COLO829 (cell line): Measurements from ENCODE around the gene ENOPH1.
"Not testable (repeated sequence)": the region's sequence is repeated elsewhere in the genome, so short reads cannot be mapped to it uniquely, and the experiment has no call there.

Experiments used
- DNase-seq: peaks from one replicate; pipeline ENCODE4 v3.0.0; 2012; ENCODE audit warnings: low spot score

The ENOPH1 gene

GRCh38 chr4:82473080-82473479 is 42.7 kb downstream of the ENOPH1 start:
- not testable (repeated sequence) for DNase-seq

GRCh38 chr4:82473621-82474164 is 43.3 kb downstream of the ENOPH1 start:
- DNase-seq, result no peak

- DNase-seq, result not testable (repeated sequence)
Observed at GRCh38 chr4:82475931-82476330, 45.5 kb downstream of the ENOPH1 start.

- not testable (repeated sequence) for DNase-seq
Observed at GRCh38 chr4:82477469-82477868, 47.1 kb downstream of the ENOPH1 start.

GRCh38 chr4:82479562-82479961 is 49.2 kb downstream of the ENOPH1 start:
- no peak for DNase-seq

GRCh38 chr4:82480771-82481505 is 50.5 kb downstream of the ENOPH1 start:
- no peak for DNase-seq

- DNase-seq, result no peak
Observed at GRCh38 chr4:82481506-82481840, 51.1 kb downstream of the ENOPH1 start.

- DNase-seq, result no peak
Observed at GRCh38 chr4:82482387-82482786, 52.0 kb downstream of the ENOPH1 start.

GRCh38 chr4:82484996-82485783 is 54.8 kb downstream of the ENOPH1 start:
- no peak for DNase-seq

- no peak for DNase-seq
Observed at GRCh38 chr4:82489076-82489475, 58.7 kb downstream of the ENOPH1 start.

- DNase-seq, result no peak
Observed at GRCh38 chr4:82489987-82490386, 59.6 kb downstream of the ENOPH1 start.

- no peak for DNase-seq
Observed at GRCh38 chr4:82491251-82491960, 61.0 kb downstream of the ENOPH1 start.

- DNase-seq, result peak; percentile 81
Observed at GRCh38 chr4:82493721-82494425, 63.5 kb downstream of the ENOPH1 start.

GRCh38 chr4:82495666-82496065 is 65.3 kb downstream of the ENOPH1 start:
- DNase-seq, result no peak

- DNase-seq, result no peak
Observed at GRCh38 chr4:82496349-82496748, 66.0 kb downstream of the ENOPH1 start.

GRCh38 chr4:82499738-82500434 is 69.5 kb downstream of the ENOPH1 start:
- DNase-seq, result no peak

- no peak for DNase-seq
Observed at GRCh38 chr4:82500435-82501153, 70.2 kb downstream of the ENOPH1 start.

GRCh38 chr4:82501154-82501442 is 70.7 kb downstream of the ENOPH1 start:
- DNase-seq, result no peak

GRCh38 chr4:82508011-82508410 is 77.6 kb downstream of the ENOPH1 start:
- DNase-seq, result no peak

GRCh38 chr4:82508806-82509428 is 78.5 kb downstream of the ENOPH1 start:
- no peak for DNase-seq
